HepG2 (cell line): ENCODE data around the gene CHCHD1. TPM values are rescaled to one million over a fixed set of nuclear protein-coding genes. Genes with fewer than 3 reads are reported as not detected.

ENCODE experiments used
- BHLHE40 ChIP-seq: IDR thresholded peaks from 2 replicates; pipeline ENCODE4 v1.6.1; 2011; ENCODE audit warnings: low read length, improper control_type of control experiment
- CBX1 ChIP-seq: IDR thresholded peaks from one replicate; pipeline ENCODE4 v1.6.1; 2016; ENCODE audit warnings: antibody characterized with exemption, low read depth
- CBX5 ChIP-seq: sonication (generic); formaldehyde crosslinking; IDR thresholded peaks from 2 replicates; pipeline ENCODE4 v1.4.0; 2020; ENCODE audit warnings: missing genetic modification reagents, borderline replicate concordance
- ELF4 ChIP-seq: sonication (generic); formaldehyde crosslinking; IDR thresholded peaks from 2 replicates; pipeline ENCODE4 v1.5.0; 2020; ENCODE audit warnings: missing genetic modification reagents, mild to moderate bottlenecking, moderate library complexity, borderline replicate concordance
- ELK4 ChIP-seq: sonication (generic); formaldehyde crosslinking; IDR thresholded peaks from 2 replicates; pipeline ENCODE4 v1.9.0; 2021; ENCODE audit warnings: missing genetic modification reagents, borderline replicate concordance
- GATAD1 ChIP-seq: IDR thresholded peaks from 2 replicates; pipeline ENCODE4 v1.6.1; 2016; ENCODE audit warnings: missing genetic modification reagents, missing compliant biosample characterization
- GLI4 ChIP-seq: sonication (generic); formaldehyde crosslinking; IDR thresholded peaks from 2 replicates; pipeline ENCODE4 v1.5.1; 2020; ENCODE audit warnings: missing genetic modification reagents, mild to moderate bottlenecking, moderate library complexity, borderline replicate concordance
- GLMP ChIP-seq: sonication (generic); formaldehyde crosslinking; IDR thresholded peaks from 2 replicates; pipeline ENCODE4 v1.9.0; 2021; ENCODE audit warnings: missing genetic modification reagents, mild to moderate bottlenecking, borderline replicate concordance
- HMG20B ChIP-seq: conservative IDR thresholded peaks from 2 replicates; pipeline ENCODE4 v1.6.1; 2016; ENCODE audit warnings: missing genetic modification reagents, missing compliant biosample characterization
- JARID2 ChIP-seq: sonication (generic); formaldehyde crosslinking; IDR thresholded peaks from 2 replicates; pipeline ENCODE4 v1.8.1; 2023; ENCODE audit warnings: missing genetic modification reagents, inconsistent platforms; ENCODE audit not compliant: insufficient replicate concordance
- NCOA2 ChIP-seq: sonication (generic); formaldehyde crosslinking; IDR thresholded peaks from 2 replicates; pipeline ENCODE4 v1.8.0; 2022; ENCODE audit warnings: inconsistent platforms
- PCBP2 ChIP-seq: fragments of 200-400 bp; formaldehyde crosslinking; optimal IDR thresholded peaks from 2 replicates; pipeline ENCODE3; 2018; ENCODE audit warnings: low read length, low read depth; ENCODE audit not compliant: poor library complexity, severe bottlenecking
- PLRG1 ChIP-seq: fragments of 450-650 bp; conservative IDR thresholded peaks from 2 replicates; pipeline ENCODE4 v1.6.1; 2016
- RNF219 ChIP-seq: sonication (generic); formaldehyde crosslinking; IDR thresholded peaks from 2 replicates; pipeline ENCODE4 v1.5.0; 2020; ENCODE audit warnings: mild to moderate bottlenecking, missing genetic modification reagents
- SP140L ChIP-seq: sonication (generic); formaldehyde crosslinking; IDR thresholded peaks from 2 replicates; pipeline ENCODE4 v1.4.0; 2020; ENCODE audit warnings: missing genetic modification reagents, borderline replicate concordance
- SYNCRIP ChIP-seq: fragments of 200-400 bp; formaldehyde crosslinking; IDR thresholded peaks from 2 replicates; pipeline ENCODE4 v1.6.1; 2018; ENCODE audit warnings: mild to moderate bottlenecking, low read depth, low read length; ENCODE audit not compliant: insufficient read depth
- THAP7 ChIP-seq: sonication (generic); formaldehyde crosslinking; IDR thresholded peaks from 2 replicates; pipeline ENCODE4 v1.8.1; 2023; ENCODE audit warnings: mild to moderate bottlenecking, missing genetic modification reagents
- ZFP1 ChIP-seq: IDR thresholded peaks from 2 replicates; pipeline ENCODE4 v1.6.1; 2016
- ZFY ChIP-seq: sonication (generic); formaldehyde crosslinking; IDR thresholded peaks from 2 replicates; pipeline ENCODE4 v1.4.0; 2020; ENCODE audit warnings: missing genetic modification reagents
- ZNF12 ChIP-seq: sonication (generic); formaldehyde crosslinking; IDR thresholded peaks from 2 replicates; pipeline ENCODE4 v1.5.0; 2020; ENCODE audit warnings: missing genetic modification reagents
- ZNF207 ChIP-seq: fragments of 450-650 bp; IDR thresholded peaks from 2 replicates; pipeline ENCODE4 v1.6.1; 2016; ENCODE audit warnings: antibody characterized with exemption, borderline replicate concordance
- ZNF24 ChIP-seq: fragments of 450-650 bp; IDR thresholded peaks from 2 replicates; pipeline ENCODE4 v1.6.1; 2017; ENCODE audit warnings: antibody characterized with exemption, mild to moderate bottlenecking
- ZNF282 ChIP-seq: fragments of 450-650 bp; IDR thresholded peaks from 2 replicates; pipeline ENCODE4 v1.6.1; 2018; ENCODE audit not compliant: partially characterized antibody
- ZNF501 ChIP-seq: sonication (generic); formaldehyde crosslinking; IDR thresholded peaks from 2 replicates; pipeline ENCODE4 v1.5.1; 2020; ENCODE audit warnings: mild to moderate bottlenecking, moderate library complexity, missing genetic modification reagents
- ZNF766 ChIP-seq: sonication (generic); formaldehyde crosslinking; IDR thresholded peaks from 2 replicates; pipeline ENCODE4 v1.5.0; 2020; ENCODE audit warnings: missing genetic modification reagents, borderline replicate concordance
- polyA plus RNA-seq, 8 experiments: library from polyadenylated mRNA; depleted of rRNA in 3 of 8; stranded (reverse) in 7 of 8; unstranded in 1 of 8; fragments of >200 nt; fragmentation: Illumina TruSeq in 4 of 8; extraction: Trizol in 4 of 8; gene quantifications; 2 replicates each; pipeline versions ENCODE4 v1.2.1 to v1.2.3, GENCODE V29; 2011 to 2016; ENCODE audit warnings: low read depth in 4 of 8, missing spikeins in 1 of 8, mixed read lengths in 1 of 8; ENCODE audit not compliant: insufficient read depth in 1 of 8
- total RNA-seq, 5 experiments: library from RNA; depleted of rRNA; stranded (reverse); fragments of >200 nt; fragmentation: Illumina TruSeq; extraction: Trizol; gene quantifications; 2 replicates each; pipeline ENCODE4 v1.2.3, GENCODE V29; 2016; ENCODE audit warnings: low read depth in 1 of 5

Gene CHCHD1
- total and polyA plus RNA-seq, 2 of the 13 experiments (the other 11 are each of a cell fraction or from before 2014, with no cell fraction given), result 36.9 to 71.2 TPM

- TF ChIP-seq ZNF501 (CRISPR knock-in tag) (peak; percentile 76; the same call in 1 of the 2 replicates), SP140L (CRISPR knock-in tag) (no peak), RNF219 (no peak), NCOA2 (CRISPR knock-in tag) (0 out of 2 replicates have a peak, but pooled peaks have one; percentile 9), CBX1 (no peak), PCBP2 (no peak), THAP7 (no peak), GLMP (CRISPR knock-in tag) (no peak), JARID2 (CRISPR knock-in tag) (no peak), ELK4 (no peak), SYNCRIP (no peak), HMG20B (no peak), CBX5 (CRISPR knock-in tag) (no peak), ELF4 (CRISPR knock-in tag) (no peak), ZFY (CRISPR knock-in tag) (peak; percentile 60), ZFP1 (CRISPR knock-in tag) (no peak), GATAD1 (peak; percentile 36; the same call in 1 of the 2 replicates), ZNF282 (no peak), ZNF12 (CRISPR knock-in tag) (no peak), PLRG1 (no peak), ZNF24 (no peak), GLI4 (no peak), ZNF207 (no peak), ZNF766 (CRISPR knock-in tag) (peak; percentile 29; the same call in 1 of the 2 replicates), BHLHE40 (no peak)
Measured at GRCh38 chr10:73772281-73773151, 9.3 kb upstream of the CHCHD1 start (continued).
